ENCODE measurements around the gene STK31.
"Not testable (repeated sequence)": the region's sequence is repeated elsewhere in the genome, so short reads cannot be mapped to it uniquely, and the experiment has no call there.

DNA sequence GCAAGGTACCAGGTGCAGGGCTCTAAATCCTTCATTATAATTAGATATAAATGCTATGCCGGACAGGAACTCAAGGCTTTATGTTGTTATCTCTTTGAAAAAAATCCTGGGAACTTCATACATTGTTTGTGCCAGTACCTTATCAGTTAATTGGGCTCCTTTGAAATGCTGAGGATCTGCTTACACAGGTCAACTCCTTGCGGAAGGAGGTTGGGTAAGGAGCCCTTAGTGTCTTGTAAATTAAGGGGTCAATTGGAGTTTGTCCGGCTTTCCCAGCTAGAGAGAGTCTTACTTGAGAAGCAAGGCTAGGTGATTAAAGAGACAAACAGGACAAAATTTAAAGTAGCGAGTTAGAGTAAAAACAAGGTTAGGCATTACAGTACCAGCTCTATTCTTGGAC lies 14.1 kb downstream of the STK31 start:
- TF ChIP-seq, protein P1, sequence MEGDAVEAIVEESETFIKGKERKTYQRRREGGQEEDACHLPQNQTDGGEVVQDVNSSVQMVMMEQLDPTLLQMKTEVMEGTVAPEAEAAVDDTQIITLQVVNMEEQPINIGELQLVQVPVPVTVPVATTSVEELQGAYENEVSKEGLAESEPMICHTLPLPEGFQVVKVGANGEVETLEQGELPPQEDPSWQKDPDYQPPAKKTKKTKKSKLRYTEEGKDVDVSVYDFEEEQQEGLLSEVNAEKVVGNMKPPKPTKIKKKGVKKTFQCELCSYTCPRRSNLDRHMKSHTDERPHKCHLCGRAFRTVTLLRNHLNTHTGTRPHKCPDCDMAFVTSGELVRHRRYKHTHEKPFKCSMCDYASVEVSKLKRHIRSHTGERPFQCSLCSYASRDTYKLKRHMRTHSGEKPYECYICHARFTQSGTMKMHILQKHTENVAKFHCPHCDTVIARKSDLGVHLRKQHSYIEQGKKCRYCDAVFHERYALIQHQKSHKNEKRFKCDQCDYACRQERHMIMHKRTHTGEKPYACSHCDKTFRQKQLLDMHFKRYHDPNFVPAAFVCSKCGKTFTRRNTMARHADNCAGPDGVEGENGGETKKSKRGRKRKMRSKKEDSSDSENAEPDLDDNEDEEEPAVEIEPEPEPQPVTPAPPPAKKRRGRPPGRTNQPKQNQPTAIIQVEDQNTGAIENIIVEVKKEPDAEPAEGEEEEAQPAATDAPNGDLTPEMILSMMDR (IDR thresholded peaks at IDR 0.05), result not testable (repeated sequence)
- TF ChIP-seq POLR2A, EP300 (IDR thresholded peaks at IDR 0.05): not testable (repeated sequence)
